Mesenchymal stem cell (in vitro differentiated cells and primary cell): Measurements from ENCODE around the gene SOX30. TPM values are rescaled to one million over a fixed set of nuclear protein-coding genes. Genes with fewer than 3 reads are reported as not detected.
"Not testable (repeated sequence)": the region's sequence is repeated elsewhere in the genome, so short reads cannot be mapped to it uniquely, and the experiment has no call there.

Experiments used
- DNase-seq: peaks from one replicate; pipeline ENCODE4 v3.0.0-alpha.2; 2013
- H2AFZ ChIP-seq: one replicate; pipeline ENCODE4 v1.6.1; 2013; ENCODE audit warnings: low read depth, mild to moderate bottlenecking, control low read depth, inconsistent platforms, low read length, moderate library complexity
- H2AK5ac ChIP-seq: 2 replicates; pipeline ENCODE4 v1.6.1; 2013; ENCODE audit warnings: low read length, moderate library complexity, mild to moderate bottlenecking, inconsistent platforms; ENCODE audit not compliant: severe bottlenecking
- H2BK120ac ChIP-seq: one replicate; pipeline ENCODE4 v1.6.1; 2013; ENCODE audit warnings: low read depth, mild to moderate bottlenecking, inconsistent platforms, low read length, moderate library complexity
- H2BK12ac ChIP-seq, 2 experiments: one replicate each; pipeline ENCODE4 v1.6.1; 2013; ENCODE audit warnings: inconsistent platforms in 2 of 2, low read length in 2 of 2, mild to moderate bottlenecking in 2 of 2, moderate library complexity in 2 of 2, control low read depth in 1 of 2
- H2BK15ac ChIP-seq: one replicate; pipeline ENCODE4 v1.6.1; 2013; ENCODE audit warnings: mild to moderate bottlenecking, low read depth, inconsistent platforms; ENCODE audit not compliant: poor library complexity, severe bottlenecking
- H2BK5ac ChIP-seq: 2 replicates; pipeline ENCODE4 v1.6.1; 2013; ENCODE audit warnings: low read depth, mild to moderate bottlenecking, low read length, control low read depth, inconsistent platforms; ENCODE audit not compliant: poor library complexity, severe bottlenecking
- H3K14ac ChIP-seq, 2 experiments: one replicate each; pipeline ENCODE4 v1.6.1; 2013; ENCODE audit warnings: inconsistent platforms in 2 of 2, low read length in 2 of 2, control low read depth in 1 of 2, mild to moderate bottlenecking in 1 of 2, moderate library complexity in 1 of 2
- H3K18ac ChIP-seq, 2 experiments: one replicate each; pipeline ENCODE4 v1.6.1; 2013; ENCODE audit warnings: inconsistent platforms in 2 of 2, low read length in 2 of 2, control low read depth in 1 of 2, low read depth in 1 of 2, mild to moderate bottlenecking in 1 of 2
- H3K23ac ChIP-seq, 2 experiments: one replicate each; pipeline ENCODE4 v1.6.1; 2013; ENCODE audit warnings: inconsistent platforms in 2 of 2, low read length in 2 of 2, mild to moderate bottlenecking in 2 of 2, moderate library complexity in 2 of 2, control low read depth in 1 of 2
- H3K27ac ChIP-seq: 2 replicates; pipeline ENCODE4 v1.5.1; 2013; ENCODE audit warnings: mild to moderate bottlenecking, moderate library complexity, low read length, control low read depth, inconsistent platforms; ENCODE audit not compliant: poor library complexity, severe bottlenecking
- H3K27me3 ChIP-seq, 2 experiments: 2 replicates each; pipeline versions ENCODE4 v1.6.1 to v1.7.0; 2013; ENCODE audit warnings: low read length in 2 of 2, mild to moderate bottlenecking in 2 of 2, moderate library complexity in 2 of 2, control low read depth in 1 of 2, inconsistent platforms in 1 of 2; ENCODE audit not compliant: control insufficient read depth in 1 of 2, insufficient read depth in 1 of 2
- H3K36me3 ChIP-seq, 2 experiments: 2 replicates each; pipeline versions ENCODE4 v1.6.1 to v1.7.0; 2013; ENCODE audit warnings: low read length in 2 of 2, control low read depth in 1 of 2, inconsistent platforms in 1 of 2, low read depth in 1 of 2, mild to moderate bottlenecking in 1 of 2; ENCODE audit not compliant: insufficient read depth in 2 of 2, control insufficient read depth in 1 of 2
- H3K4ac ChIP-seq, 2 experiments: one replicate each; pipeline ENCODE4 v1.6.1; 2013; ENCODE audit warnings: inconsistent platforms in 2 of 2, low read length in 2 of 2, mild to moderate bottlenecking in 2 of 2, moderate library complexity in 2 of 2, control low read depth in 1 of 2, low read depth in 1 of 2
- H3K4me1 ChIP-seq: 2 replicates; pipeline ENCODE4 v1.6.1; 2013; ENCODE audit warnings: low read depth, low read length, control low read depth; ENCODE audit not compliant: control insufficient read depth, insufficient read depth
- H3K4me2 ChIP-seq: 2 replicates; pipeline ENCODE4 v1.6.1; 2013; ENCODE audit warnings: low read length, mild to moderate bottlenecking, inconsistent platforms; ENCODE audit not compliant: poor library complexity, severe bottlenecking
- H3K4me3 ChIP-seq, 2 experiments: 2 replicates each; pipeline versions ENCODE4 v1.5.1 to v1.7.0; 2013; ENCODE audit warnings: low read length in 2 of 2, mild to moderate bottlenecking in 2 of 2, control low read depth in 1 of 2, low read depth in 1 of 2; ENCODE audit not compliant: insufficient read depth in 1 of 2
- H3K79me1 ChIP-seq: replicated peaks from 2 replicates; pipeline ENCODE4 v1.6.1; 2013; ENCODE audit warnings: mild to moderate bottlenecking, control low read depth, low read length, inconsistent platforms; ENCODE audit not compliant: poor library complexity, severe bottlenecking
- H3K9ac ChIP-seq: 2 replicates; pipeline ENCODE4 v1.7.0; 2013; ENCODE audit warnings: mild to moderate bottlenecking, low read length, moderate library complexity
- H3K9me3 ChIP-seq: 2 replicates; pipeline ENCODE4 v1.7.0; 2013; ENCODE audit warnings: mild to moderate bottlenecking, low read length; ENCODE audit not compliant: control insufficient read depth
- H4K8ac ChIP-seq: one replicate; pipeline ENCODE4 v1.6.1; 2013; ENCODE audit warnings: inconsistent platforms, mild to moderate bottlenecking, low read length, moderate library complexity
- H4K91ac ChIP-seq: one replicate; pipeline ENCODE4 v1.6.1; 2013; ENCODE audit warnings: mild to moderate bottlenecking, low read length, inconsistent platforms
- WGBS: methylation state at CpG from one replicate; pipeline ENCODE4 v1.1.7; 2013; ENCODE audit warnings: mixed read lengths; 5-methylcytosine and 5-hydroxymethylcytosine counted together
- polyA plus RNA-seq, 2 experiments: library from polyadenylated mRNA; stranded (reverse); fragments of 200-250 nt; gene quantifications; one replicate each; pipeline ENCODE4 v1.2.3, GENCODE V29; 2013

The SOX30 gene
- polyA plus RNA-seq (2013, experiment 1 of 2): not detected
- not detected for polyA plus RNA-seq (2013, experiment 2 of 2)

GRCh38 chr5:157652377-157652692 lies at the start of gene SOX30:
Gene SOX30 (minus strand): TSS chr5:157652438. CDS start chr5:157652078, 360 bp downstream.
- Histone ChIP-seq H3K23ac (no peak within 1 kb of the TSS), H4K8ac (peak within 1 kb of the TSS; percentile 91), H3K4me1 (peaks cover 8% of the 10 kb centered on the region), H2BK120ac (no peak within 1 kb of the TSS), H3K14ac (peak within 1 kb of the TSS in 1 of 2 experiments; percentile 55), H2BK15ac (no peak within 1 kb of the TSS), H2AFZ (peak within 1 kb of the TSS; percentile 87), H2AK5ac (no peak within 1 kb of the TSS), H3K9ac (peak within 1 kb of the TSS; percentile 57), H2BK5ac (no peak within 1 kb of the TSS), H3K4ac (no peak within 1 kb of the TSS), H2BK12ac (no peak within 1 kb of the TSS), H3K27me3 (no peaks in the 10 kb centered on the region), H3K4me3 (peak within 1 kb of the TSS in 1 of 2 experiments; percentile 56), H3K36me3 (no peaks in the 10 kb centered on the region), H4K91ac (peak within 1 kb of the TSS; percentile 78), H3K4me2 (no peak within 1 kb of the TSS), H3K27ac (no peak within 1 kb of the TSS), H3K79me1 (no peaks in the 10 kb centered on the region), H3K9me3 (peaks cover 31% of the 10 kb centered on the region), H3K18ac (peak within 1 kb of the TSS in 1 of 2 experiments; percentile 39)
- 95% methylated on average over 15 of the region's 15 CpGs for WGBS
- DNase-seq: no peak

GRCh38 chr5:157698674-157699073 lies 46.4 kb upstream of the SOX30 start:
- not testable (repeated sequence) for H3K27me3 ChIP-seq, H2AFZ ChIP-seq, H2BK120ac ChIP-seq, H3K4me3 ChIP-seq, H3K4me2 ChIP-seq, H3K23ac ChIP-seq, H3K36me3 ChIP-seq, H3K79me1 ChIP-seq, H2BK12ac ChIP-seq, H2BK15ac ChIP-seq, H2BK5ac ChIP-seq, H3K4me1 ChIP-seq, H4K8ac ChIP-seq, H4K91ac ChIP-seq, H2AK5ac ChIP-seq, H3K9ac ChIP-seq, H3K27ac ChIP-seq, H3K18ac ChIP-seq, H3K14ac ChIP-seq, DNase-seq, H3K4ac ChIP-seq
- peaks cover 13% of the 10 kb centered on the region for H3K9me3 ChIP-seq
- 82% methylated on average over 4 of the region's 4 CpGs for WGBS

GRCh38 chr5:157696154-157696553 lies 43.9 kb upstream of the SOX30 start:
- not testable (repeated sequence) for H3K23ac ChIP-seq, H3K4me1 ChIP-seq, H3K18ac ChIP-seq, DNase-seq, H2AFZ ChIP-seq, H2BK15ac ChIP-seq, H4K8ac ChIP-seq, H3K27me3 ChIP-seq, H3K27ac ChIP-seq, H2BK12ac ChIP-seq, H4K91ac ChIP-seq, H2AK5ac ChIP-seq, H2BK120ac ChIP-seq, H3K14ac ChIP-seq, H3K4me2 ChIP-seq, H3K4me3 ChIP-seq, H2BK5ac ChIP-seq, H3K9ac ChIP-seq, H3K36me3 ChIP-seq, H3K79me1 ChIP-seq, H3K4ac ChIP-seq
- peaks cover 13% of the 10 kb centered on the region for H3K9me3 ChIP-seq
- WGBS: 71% methylated on average over 3 of the region's 3 CpGs

GRCh38 chr5:157693816-157694215 lies 41.6 kb upstream of the SOX30 start:
- H2BK12ac ChIP-seq, H3K9me3 ChIP-seq, H4K8ac ChIP-seq, H2BK120ac ChIP-seq, H3K9ac ChIP-seq, H2AK5ac ChIP-seq, H3K27me3 ChIP-seq, H3K79me1 ChIP-seq, DNase-seq, H3K36me3 ChIP-seq, H4K91ac ChIP-seq, H3K4me3 ChIP-seq, H3K18ac ChIP-seq, H3K14ac ChIP-seq, H3K4me2 ChIP-seq, H2BK15ac ChIP-seq, H3K27ac ChIP-seq, H3K4ac ChIP-seq, H3K23ac ChIP-seq, H2AFZ ChIP-seq, H2BK5ac ChIP-seq, H3K4me1 ChIP-seq: not testable (repeated sequence)
- 96% methylated on average over 25 of the region's 25 CpGs for WGBS
